ENCODE results near the gene GPR82.
"Not testable (repeated sequence)": the region's sequence is repeated elsewhere in the genome, so short reads cannot be mapped to it uniquely, and the experiment has no call there.

The GPR82 gene, protein sequence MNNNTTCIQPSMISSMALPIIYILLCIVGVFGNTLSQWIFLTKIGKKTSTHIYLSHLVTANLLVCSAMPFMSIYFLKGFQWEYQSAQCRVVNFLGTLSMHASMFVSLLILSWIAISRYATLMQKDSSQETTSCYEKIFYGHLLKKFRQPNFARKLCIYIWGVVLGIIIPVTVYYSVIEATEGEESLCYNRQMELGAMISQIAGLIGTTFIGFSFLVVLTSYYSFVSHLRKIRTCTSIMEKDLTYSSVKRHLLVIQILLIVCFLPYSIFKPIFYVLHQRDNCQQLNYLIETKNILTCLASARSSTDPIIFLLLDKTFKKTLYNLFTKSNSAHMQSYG

DNA sequence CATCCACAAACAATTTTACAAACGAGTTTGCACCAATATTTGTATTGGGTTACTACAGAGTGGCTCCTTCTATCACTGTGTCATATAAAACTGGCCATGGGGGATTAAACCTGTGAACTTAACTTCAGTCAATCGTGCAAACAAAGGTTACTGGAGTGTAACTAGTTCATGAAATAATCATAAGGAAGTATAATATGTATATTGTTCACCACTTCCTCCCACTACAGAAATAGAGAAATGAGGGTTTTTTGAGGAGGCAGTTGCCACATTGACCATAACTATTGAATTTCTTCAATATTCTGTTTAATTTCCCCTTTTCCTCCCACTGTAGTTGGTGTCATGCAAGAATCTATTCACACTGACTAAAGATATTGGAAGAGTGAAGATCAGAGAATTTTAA, at the start of gene GPR82:
TSS of gene GPR82 (plus strand) at position 356 of the 400 bp plus-strand sequence. CDS start 2,846 bp downstream, outside the sequence.
- DNase-seq = no peak

DNA sequence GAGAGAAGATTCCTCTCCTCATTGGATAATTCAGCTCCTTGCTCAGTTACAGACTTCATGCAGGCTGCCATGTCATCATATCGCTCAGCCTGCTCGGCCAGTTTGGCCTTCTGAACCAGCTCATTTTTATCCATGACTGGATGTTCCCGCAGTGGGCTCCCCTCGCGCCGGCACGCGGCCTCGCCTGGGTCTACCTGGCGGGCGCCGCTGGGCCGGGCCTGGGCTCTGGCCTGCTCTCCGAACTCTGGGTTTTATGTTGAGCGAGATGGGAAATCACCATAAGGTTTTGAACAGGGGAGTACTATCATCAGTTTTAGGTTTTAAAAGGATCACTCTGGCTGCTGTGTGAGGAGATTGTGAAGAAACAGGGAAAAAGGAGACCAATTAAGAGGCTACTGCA, 47.6 kb upstream of the GPR82 start:
- not testable (repeated sequence) for DNase-seq

DNA sequence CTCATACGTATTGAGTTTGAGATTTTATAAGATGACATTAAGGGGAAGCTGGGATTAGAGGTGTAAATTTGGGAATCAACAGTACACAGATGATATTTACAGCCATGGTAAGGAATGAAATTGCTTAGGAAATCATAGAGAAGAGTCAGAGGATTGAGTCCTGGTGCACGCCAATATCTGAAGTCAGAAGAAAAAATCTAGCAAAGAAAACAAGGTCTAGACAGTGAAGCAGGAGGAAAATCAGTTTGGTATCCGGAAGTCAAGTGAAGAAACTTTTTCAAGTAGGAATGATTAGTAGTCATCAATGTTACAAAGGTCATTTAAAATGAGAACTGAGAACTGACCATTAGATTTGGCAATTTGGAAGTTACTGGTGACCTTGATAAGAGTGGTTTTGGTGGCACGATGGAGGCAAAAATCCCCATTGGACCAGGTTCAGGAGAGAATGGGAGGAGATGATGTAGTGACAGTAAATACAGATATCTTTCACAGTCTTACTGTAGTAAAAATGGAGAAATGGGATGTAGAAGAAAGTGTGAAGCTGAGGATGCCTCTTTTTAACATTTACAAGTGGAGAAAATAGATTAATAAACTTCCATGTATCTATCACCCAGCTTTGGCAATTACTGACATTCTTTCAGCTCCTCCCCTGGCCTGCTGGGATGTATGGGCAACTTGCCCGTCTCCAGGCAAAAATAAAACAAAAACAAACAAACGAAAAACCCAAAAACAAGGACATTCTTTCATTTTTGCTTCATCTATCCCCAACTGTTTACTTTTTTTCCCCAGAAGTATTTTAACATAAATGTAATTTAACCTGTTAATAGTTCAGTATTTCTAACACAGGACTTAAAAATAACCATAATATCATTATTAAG, 46.6 kb upstream of the GPR82 start:
- DNase-seq = no peak

DNA sequence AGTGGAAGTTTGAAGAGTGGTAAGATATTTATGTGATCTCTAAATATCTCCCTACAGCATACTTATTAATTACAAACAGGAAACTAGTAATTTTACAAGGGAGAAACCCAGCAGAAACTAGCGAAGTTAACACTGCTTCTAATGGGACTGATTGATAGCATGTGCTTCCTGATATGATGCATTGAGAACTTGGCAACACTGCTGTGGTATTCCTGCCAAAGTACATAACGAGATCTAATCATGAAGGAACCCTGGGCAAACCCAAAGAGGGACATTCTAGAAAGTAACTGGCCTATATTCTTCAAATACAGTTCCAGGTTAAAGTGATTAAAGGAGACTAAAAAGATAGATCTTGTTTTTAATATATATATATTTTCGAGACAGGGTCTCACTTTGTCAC, 39.8 kb upstream of the GPR82 start:
- no peak for DNase-seq

DNA sequence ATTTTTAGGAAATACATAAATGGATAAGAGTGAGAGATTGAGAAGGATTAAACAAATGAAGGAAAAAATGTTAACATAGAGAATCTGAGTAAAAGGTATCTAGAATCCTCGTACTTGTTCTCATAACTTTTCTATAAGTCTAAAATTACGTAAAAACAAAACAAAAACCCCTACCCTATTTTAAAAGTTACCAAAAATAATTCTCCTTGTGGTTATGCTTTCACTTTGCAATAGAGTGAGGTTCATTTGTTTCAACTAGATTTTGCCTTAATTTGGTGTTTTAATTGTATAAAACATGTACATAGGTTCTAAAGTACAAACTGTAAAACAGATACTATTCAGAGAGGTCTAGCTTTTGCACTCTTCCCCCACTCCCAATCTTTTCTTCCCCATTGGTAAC, 39.0 kb upstream of the GPR82 start:
- DNase-seq = no peak

DNA sequence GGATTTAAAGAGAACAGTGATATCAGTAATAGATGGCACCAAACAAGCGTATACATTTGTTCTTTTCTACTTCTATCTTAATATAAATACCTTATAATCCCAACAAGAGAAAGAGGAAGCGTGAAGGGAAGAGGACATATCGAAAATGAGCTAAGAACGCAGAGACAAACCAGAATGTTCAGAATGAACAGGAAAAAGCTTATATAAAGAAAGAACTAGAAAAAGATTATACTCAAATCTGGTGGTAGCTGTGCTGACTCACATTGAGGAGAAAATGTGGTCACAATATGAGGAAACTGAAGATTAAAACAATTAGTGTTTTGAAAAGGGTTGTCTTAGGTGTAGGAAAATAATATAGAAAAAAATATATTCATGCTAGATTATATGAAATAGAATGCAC, 37.2 kb upstream of the GPR82 start:
- DNase-seq = no peak

DNA sequence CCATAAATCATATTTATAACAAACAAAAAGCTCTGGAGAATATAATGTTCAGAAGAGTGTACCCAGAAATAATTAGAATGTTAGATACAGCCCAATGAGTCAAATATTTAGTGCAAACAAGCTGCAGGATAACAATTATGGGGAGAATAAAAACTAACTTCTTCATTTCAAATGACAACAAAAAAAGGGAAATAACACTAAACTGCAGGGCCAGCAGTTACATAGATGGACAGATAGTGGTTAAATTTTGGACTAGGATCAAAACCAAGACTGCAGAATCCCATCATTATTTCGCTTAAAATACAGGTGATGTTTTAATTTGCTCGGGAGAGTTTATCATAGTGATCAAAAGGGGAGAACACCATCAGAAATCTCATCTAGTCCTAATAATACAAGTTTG, 35.8 kb upstream of the GPR82 start:
- no peak for DNase-seq

DNA sequence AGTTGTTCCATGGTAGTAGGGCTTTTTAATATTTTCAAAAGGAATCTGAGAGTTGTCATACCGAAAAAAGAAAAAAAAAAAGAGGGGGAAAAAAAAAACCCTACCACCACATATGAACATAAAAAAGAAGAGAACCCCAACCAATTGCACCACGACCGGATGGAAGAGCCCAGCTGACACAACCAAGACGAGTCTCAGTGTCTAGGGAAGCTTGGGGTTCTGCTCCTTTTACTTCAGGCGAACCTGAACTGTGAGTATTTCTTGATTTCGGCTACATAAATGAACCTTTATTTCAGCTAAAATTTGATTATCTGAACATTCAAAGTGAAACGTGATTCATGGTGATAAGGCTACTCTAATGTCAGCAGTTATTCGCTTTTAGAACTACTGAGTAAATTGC, 35.1 kb upstream of the GPR82 start, which contains the start of gene GPR34:
TSS of gene GPR34 (plus strand) at position 139 of the 400 bp plus-strand sequence. CDS start 6,661 bp downstream, outside the sequence.
- no peak for DNase-seq

DNA sequence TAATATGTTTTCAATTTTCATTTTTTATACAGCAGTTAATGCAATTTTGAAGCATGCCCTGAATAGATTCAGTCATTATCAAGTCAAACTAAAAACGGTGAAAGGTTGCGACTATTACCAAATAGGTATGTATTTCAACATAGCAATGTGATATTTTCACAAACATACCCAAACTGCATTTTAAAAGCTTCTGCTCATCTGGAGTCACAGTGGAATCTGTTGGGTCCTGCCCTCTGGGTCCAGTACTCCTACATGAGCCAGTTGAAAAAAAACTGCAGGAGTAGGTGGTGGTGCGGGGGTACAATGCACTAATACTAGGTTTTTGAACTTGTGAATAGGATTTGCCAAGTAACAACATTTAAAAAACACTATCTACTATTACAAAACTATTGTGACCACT, 34.3 kb upstream of the GPR82 start:
- DNase-seq = no peak

DNA sequence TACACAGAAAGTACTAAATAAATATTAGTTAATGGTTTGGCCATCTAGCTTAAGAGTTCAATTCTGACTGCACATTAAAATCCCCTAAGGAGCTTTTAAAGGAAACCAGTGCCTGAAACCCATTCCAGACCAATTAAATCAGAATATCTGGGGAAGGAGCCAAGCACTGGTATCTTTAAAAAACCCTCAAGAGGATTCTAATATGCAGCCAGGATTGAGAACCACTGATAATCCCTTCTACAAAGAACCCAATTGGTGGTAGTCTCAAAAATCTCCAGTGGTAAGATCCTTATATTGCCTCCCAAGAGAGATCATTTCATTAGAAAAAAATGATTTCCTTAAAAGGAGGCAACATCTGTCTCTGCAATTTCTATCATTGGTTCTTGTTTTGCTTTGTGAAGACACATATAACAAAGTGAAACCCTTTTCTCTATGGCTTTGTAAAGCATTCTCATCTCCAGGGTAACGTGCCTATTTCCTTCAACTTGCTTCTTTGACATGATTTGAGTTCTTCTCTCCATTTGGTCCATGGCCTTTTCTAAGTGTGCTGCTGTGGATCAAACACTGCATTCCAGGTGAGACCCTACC, 31.7 kb upstream of the GPR82 start:
- DNase-seq = no peak

DNA sequence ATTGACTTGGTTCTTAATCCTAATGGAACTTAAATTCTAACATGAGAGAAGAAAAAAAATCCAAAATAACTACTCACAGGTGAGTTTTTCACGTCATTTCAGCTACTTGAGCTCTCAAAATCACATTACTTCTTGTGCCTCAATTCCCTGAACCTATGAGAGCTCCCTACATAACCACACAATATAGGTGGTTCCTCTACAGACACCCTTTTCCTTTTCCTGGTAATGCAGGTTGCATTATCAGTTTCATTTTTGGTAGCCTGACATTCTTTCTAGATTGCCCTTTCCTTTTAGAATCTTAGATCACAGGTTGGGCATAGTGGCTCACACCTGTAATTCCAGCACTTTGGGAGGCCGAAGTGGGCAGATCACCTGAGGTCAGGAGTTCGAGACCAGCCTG, 31.0 kb upstream of the GPR82 start:
- no peak for DNase-seq

DNA sequence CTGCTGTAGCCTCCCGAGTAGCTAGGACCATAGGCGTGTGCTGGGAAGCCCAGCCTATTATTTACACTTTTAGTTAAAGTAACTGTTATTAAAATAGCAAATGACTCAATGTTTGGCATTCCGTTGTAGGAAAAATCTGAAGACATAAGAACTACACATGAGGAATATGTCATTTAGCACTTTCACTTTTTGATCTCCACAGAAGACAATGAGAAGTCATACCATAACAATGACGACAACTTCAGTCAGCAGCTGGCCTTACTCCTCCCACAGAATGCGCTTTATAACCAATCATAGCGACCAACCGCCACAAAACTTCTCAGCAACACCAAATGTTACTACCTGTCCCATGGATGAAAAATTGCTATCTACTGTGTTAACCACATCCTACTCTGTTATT, 28.6 kb upstream of the GPR82 start:
- DNase-seq = no peak

DNA sequence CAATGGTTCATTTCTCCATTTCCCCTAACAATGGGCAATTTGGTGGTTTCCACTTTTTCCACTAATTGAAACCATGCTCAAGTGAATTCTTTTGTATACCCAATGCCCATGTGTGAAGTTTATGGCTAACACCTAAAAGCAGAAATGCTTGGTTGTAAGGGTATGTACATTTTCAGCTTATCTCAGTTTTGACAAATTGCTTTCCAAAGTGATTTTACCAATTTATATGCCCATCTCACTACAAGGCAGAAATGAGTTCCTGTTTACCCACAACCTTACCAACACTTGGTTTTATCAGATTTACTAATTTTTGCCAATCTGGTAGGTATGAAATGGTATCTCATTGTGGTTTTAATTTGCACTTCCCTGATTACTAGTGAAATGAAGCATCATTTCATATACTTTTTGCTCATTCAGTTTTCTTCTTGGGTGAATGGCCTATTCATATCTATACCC, 20.4 kb upstream of the GPR82 start:
- DNase-seq = no peak

DNA sequence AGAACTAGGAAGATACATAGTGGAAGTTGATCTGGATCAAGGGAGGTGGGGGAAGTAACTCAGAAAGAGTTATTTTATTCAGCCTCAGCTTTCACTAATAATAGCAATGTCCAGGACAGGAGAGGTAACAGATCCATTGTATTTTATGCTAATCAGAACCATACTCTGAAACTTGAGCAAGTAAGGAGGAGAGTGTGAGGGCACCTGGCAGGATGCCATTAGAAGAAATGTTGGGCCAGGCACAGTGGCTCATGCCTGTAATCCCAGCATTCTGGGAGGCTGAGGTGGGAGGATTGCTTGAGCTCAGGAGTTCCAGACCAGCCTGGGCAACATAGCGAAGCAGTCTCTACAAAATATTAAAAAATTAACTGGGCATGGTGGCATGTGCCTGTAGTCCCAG, 18.9 kb upstream of the GPR82 start:
- DNase-seq = no peak

DNA sequence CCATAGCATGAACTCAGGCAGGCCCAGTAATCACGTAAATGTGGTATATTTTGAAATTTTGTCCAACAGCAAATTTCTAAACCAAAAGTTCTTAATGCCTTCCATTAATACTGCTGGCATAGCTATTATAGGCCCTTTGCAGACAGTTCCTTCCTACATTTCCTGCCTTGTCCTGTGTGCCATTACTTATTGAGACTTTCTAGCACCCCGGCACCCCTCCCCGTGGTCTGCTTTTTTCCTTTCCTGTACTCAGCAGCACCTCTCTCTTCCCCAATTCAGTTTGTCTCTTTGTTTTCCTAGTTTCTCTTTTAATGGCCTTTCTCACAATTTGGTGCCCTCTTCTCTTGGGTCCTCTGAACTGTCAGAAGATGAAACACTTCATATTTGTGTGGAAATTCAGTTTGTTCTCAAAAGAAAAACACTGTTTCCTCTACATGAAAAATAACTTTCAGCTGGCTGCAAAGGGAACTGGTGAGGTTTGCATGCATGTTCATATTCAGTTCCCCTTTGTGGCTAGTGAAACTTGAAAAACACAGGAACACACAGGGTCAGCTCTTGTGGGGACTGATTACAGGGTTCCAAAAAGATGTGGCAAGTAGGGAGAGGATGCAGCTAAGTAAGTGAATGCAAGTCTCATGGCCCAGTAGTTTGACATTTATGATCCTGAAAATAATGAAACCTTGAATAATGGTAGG, 18.2 kb upstream of the GPR82 start:
- DNase-seq = no peak

DNA sequence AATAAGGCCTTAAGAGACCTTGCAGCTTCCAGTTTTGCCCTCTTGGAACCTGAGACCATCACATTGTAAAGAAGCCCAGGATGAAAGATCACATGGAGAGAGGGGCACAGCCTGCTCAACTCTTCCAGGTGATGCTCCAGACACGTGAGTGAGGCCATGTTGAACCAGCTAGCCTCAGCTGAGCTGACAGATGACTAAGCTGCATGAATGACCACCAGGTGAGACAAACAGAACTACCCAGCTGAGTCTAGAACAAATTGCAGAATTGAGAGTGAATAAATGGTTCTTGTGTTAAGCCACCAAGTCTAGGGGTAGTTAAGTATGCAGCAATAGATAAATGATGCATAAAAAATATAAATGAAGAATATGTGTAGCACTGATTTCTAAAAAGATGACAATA, 16.8 kb upstream of the GPR82 start:
- DNase-seq = no peak

DNA sequence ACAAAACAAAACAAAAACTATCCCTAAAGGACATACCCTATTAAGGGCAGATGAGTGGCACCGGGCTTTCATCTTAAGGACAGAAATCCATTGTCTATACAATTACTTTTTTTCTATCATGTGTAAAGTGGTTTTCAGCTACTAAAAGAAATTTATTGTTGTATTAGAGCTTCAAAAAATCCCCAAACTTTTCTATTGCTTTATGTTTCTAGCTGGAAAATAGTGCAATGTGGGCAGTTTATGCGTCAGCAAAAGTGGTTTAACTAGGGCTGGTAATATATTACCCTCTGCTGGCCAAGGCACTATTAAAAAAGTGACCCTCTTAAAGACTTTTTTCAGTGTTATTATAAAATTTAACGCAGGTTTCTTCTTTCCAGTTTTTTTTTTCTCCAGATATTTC, 15.5 kb upstream of the GPR82 start:
- no peak for DNase-seq

DNA sequence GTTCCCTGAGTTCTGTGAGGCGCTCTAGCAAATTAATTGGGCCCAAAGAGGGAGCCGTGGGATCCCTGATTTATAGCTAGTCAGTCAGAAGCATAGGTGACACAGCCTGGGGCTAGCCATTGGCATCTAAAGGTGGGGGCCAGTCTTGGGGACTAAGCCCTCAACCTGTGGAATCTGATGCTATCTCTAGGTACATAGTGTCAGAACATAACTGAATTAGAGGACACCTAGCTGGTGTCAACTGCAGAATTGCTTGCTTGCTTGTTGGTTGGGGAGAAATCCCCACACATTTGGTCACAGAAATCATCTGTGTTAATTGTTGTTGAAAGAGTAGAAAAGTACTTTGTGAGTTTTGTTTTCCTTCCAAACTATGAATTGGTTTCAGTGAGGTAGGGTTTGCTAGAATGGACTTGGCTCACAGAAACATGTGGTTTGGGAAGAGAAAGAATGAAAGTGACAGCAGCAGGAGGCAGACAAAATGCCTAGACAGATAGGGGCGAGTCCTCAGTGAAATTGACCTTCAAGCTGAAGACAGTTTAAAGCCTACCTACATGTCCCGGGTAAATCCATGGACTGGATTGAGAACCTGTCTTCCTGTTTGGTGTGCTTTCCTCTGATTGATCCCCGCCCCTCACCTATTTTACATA, 12.8 kb upstream of the GPR82 start:
- DNase-seq = no peak

DNA sequence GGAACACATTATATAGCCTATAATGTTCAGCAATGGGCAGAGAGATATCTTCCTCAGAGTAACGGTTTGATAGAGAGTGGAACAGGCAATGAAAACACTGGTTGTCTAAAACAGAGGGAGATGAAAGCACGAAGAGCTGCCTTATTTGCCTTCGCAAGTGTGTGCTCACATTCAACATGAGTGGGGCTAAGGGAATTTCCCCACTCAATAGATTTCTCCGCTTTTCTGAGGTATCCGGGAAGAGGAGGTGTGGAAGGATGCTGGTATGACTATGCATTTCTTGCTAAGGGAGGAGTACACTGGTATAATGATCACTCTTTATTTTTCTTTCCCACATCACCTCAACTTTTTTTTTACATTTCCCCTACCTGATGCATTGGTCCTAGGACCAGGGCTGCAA, 7.8 kb upstream of the GPR82 start:
- no peak for DNase-seq

DNA sequence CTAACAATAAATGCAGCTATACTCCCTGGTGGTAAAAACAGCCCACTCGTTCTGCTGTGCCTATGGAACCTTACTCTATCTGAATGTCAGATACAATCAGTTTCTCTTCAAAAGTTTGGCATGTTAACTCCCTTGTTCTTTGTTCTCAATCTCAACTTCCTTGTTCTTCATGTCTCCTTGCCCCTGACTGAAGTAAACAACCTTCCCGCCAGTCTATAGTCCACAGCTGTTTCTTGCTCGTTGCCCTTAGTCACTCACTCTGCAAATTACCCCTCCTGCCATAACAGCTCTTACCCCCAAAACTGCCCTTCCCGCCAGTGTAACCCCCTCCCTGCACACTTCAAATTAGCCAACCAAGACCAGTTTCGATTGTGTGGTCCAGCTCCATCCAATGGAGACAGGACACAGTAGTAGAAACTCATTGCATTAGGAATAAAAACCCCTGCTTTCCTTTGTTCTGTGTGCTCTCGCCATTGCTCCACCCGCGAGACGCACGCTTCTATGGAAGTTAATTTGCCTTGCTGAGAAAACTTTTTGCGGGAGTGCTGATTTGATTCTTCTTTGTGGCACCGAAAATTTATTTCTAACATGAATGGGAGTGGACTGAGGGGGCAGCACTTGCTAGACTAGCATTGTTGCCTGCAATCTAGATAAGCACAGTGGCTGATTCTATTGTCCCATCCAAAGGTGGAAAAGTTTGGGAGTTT, 7.1 kb upstream of the GPR82 start:
- DNase-seq = no peak

DNA sequence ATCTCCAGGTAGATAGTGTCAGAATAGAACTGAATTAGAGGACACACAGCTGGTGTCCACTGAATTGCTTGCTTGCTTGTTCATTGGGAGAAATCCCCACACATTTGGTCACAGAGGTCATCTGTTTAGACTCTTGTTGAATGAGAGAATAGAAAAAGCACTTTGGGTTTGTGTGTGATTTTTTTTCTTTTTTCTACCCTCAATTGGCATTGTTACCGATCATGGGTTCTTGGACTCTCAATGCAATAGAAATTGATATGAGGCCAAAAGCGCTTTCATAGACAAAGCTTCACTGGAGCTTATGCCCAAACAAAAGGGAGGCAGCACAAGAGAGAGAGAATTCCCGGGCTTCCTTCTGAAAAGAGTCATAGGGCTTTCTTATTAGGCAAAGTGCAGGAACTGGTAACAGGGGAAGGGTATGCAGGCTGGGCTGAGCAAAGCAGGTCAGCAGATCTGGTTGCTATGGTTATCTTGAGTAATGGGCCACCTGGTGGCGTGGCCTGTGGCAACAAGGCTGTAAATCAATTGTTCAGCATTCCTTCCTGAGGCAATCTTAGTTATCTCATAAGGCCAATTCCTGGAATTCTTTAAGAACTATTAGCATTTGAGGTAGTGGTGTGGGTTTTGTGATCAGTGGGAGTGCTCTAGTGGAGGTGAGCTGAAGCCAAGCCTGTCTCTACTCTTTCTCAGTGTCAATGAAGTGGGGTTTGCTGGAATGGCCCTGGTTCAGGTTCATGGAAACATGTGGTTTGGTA, 5.3 kb upstream of the GPR82 start:
- no peak for DNase-seq

Measured in NCI-H1436 (cell line).